Ishikawa (cell line): ENCODE data around the gene ZFYVE21.

ENCODE experiments used
- EGR1 ChIP-seq: IDR thresholded peaks from 2 replicates; pipeline ENCODE4 v1.6.1; 2012
- EP300 ChIP-seq: IDR thresholded peaks from 2 replicates; pipeline ENCODE4 v1.6.1; 2012; ENCODE audit warnings: borderline replicate concordance
- TAF1 ChIP-seq: IDR thresholded peaks from 2 replicates; pipeline ENCODE4 v1.6.1; 2012; ENCODE audit warnings: low read depth, mild to moderate bottlenecking
- YY1 ChIP-seq: IDR thresholded peaks from 2 replicates; pipeline ENCODE4 v1.6.1; 2012; ENCODE audit warnings: low read depth
- TF ChIP-seq, protein P1 (sequence below): IDR thresholded peaks from 2 replicates; pipeline ENCODE4 v1.6.1; 2012; ENCODE audit warnings: low read depth, mild to moderate bottlenecking

- TF ChIP-seq EP300 = no peak
- no peak for TF ChIP-seq YY1
- no peak for TF ChIP-seq TAF1
- no peak for TF ChIP-seq EGR1
- TF ChIP-seq, protein P1, sequence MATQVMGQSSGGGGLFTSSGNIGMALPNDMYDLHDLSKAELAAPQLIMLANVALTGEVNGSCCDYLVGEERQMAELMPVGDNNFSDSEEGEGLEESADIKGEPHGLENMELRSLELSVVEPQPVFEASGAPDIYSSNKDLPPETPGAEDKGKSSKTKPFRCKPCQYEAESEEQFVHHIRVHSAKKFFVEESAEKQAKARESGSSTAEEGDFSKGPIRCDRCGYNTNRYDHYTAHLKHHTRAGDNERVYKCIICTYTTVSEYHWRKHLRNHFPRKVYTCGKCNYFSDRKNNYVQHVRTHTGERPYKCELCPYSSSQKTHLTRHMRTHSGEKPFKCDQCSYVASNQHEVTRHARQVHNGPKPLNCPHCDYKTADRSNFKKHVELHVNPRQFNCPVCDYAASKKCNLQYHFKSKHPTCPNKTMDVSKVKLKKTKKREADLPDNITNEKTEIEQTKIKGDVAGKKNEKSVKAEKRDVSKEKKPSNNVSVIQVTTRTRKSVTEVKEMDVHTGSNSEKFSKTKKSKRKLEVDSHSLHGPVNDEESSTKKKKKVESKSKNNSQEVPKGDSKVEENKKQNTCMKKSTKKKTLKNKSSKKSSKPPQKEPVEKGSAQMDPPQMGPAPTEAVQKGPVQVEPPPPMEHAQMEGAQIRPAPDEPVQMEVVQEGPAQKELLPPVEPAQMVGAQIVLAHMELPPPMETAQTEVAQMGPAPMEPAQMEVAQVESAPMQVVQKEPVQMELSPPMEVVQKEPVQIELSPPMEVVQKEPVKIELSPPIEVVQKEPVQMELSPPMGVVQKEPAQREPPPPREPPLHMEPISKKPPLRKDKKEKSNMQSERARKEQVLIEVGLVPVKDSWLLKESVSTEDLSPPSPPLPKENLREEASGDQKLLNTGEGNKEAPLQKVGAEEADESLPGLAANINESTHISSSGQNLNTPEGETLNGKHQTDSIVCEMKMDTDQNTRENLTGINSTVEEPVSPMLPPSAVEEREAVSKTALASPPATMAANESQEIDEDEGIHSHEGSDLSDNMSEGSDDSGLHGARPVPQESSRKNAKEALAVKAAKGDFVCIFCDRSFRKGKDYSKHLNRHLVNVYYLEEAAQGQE = no peak
These were observed 17.4 kb downstream of the ZFYVE21 start for GRCh38 chr14:103732868-103733620.
